Type B pancreatic cell (in vitro differentiated cells): ENCODE results near the gene CSNK1E. TPM values are rescaled to one million over a fixed set of nuclear protein-coding genes. Genes with fewer than 3 reads are reported as not detected.

Experiments used
- DNase-seq: peaks from one replicate; pipeline ENCODE4 v3.0.0; 2021; ENCODE audit warnings: mixed read lengths; ENCODE audit not compliant: unreplicated experiment; ENCODE audit errors: extremely low spot score
- H3K27ac Mint-ChIP-seq: 2 replicates; pipeline ENCODE4 v1.8.0; 2021; ENCODE audit warnings: mild to moderate bottlenecking, mixed read lengths
- H3K27me3 Mint-ChIP-seq: 2 replicates; pipeline ENCODE4 v1.8.0; 2021; ENCODE audit warnings: mixed read lengths
- H3K36me3 Mint-ChIP-seq: 2 replicates; pipeline ENCODE4 v1.8.0; 2021; ENCODE audit warnings: mixed read lengths
- H3K4me1 Mint-ChIP-seq: one replicate; pipeline ENCODE4 v1.8.0; 2021; ENCODE audit warnings: mixed read lengths; ENCODE audit not compliant: unreplicated experiment
- H3K4me3 Mint-ChIP-seq: 2 replicates; pipeline ENCODE4 v1.8.0; 2021; ENCODE audit warnings: mild to moderate bottlenecking, mixed read lengths
- H3K9me3 Mint-ChIP-seq: 2 replicates; pipeline ENCODE4 v1.8.0; 2021; ENCODE audit warnings: mixed read lengths
- CTCF ChIP-seq: fragments of 200-600 bp; sonication (generic); conservative IDR thresholded peaks from 2 replicates; pipeline ENCODE4 v1.5.0; 2021; ENCODE audit warnings: antibody characterized with exemption, mild to moderate bottlenecking
- total RNA-seq: library from RNA; stranded (reverse); gene quantifications from 2 replicates; pipeline ENCODE4 v1.2.1, GENCODE V29; 2021; ENCODE audit warnings: low replicate concordance

CSNK1E gene
- total RNA-seq, 1 donor from 2014 or later, result 199 TPM

DNA sequence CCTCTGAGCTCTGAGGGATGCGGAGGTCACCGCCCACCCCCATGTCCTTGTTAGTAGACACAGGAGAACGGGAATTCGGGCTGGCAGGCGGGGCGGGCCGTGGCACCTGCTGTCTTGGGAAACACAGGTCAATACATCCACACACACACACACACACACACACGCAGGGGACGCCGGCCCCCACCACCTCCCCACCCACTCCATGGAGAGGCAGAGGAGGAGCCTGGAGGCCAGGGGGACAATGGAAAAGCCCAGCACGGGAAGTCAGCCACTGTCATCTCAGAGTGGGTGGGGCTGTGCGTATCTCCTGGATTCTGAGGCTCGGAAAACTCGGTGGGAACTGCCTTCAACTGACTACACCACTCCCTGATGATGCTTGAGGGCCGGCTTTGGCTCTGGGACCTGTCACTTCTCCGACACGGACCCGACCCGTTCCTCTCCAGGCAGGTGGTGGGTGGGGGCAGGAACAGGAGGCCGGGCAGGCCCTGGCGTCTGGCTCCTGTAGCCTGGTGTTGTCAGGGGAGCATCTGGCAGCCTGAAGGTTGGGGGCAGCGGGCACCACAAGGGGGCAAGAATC is 25.9 kb downstream of the CSNK1E start:
- H3K36me3 Mint-ChIP-seq, result peaks cover 4% of the 10 kb centered on the region
- no peak overlapping the region for H3K4me3 Mint-ChIP-seq
- peaks cover 19% of the 10 kb centered on the region for H3K4me1 Mint-ChIP-seq
- no peak for DNase-seq
- no peak for TF ChIP-seq CTCF
- no peaks in the 10 kb centered on the region for H3K9me3 Mint-ChIP-seq
- H3K27ac Mint-ChIP-seq, result peak overlapping the region; percentile 72
- H3K27me3 Mint-ChIP-seq, result no peaks in the 10 kb centered on the region

- DNase-seq, result no peak
- no peak overlapping the region for H3K4me3 Mint-ChIP-seq
- no peaks in the 10 kb centered on the region for H3K9me3 Mint-ChIP-seq
- no peaks in the 10 kb centered on the region for H3K27me3 Mint-ChIP-seq
- no peak for TF ChIP-seq CTCF
- H3K4me1 Mint-ChIP-seq, result peaks cover 19% of the 10 kb centered on the region
- H3K36me3 Mint-ChIP-seq, result peaks cover 4% of the 10 kb centered on the region
- H3K27ac Mint-ChIP-seq, result peak overlapping the region; percentile 91
Measured at GRCh38 chr22:38290347-38290746, 26.9 kb downstream of the CSNK1E start.

- Mint-ChIP-seq H3K27ac (peak overlapping the region; percentile 91), H3K27me3 (no peaks in the 10 kb centered on the region), H3K4me3 (no peak overlapping the region), H3K4me1 (peaks cover 19% of the 10 kb centered on the region), H3K36me3 (peaks cover 4% of the 10 kb centered on the region), H3K9me3 (no peaks in the 10 kb centered on the region)
- TF ChIP-seq CTCF, result no peak
- DNase-seq, result no peak
Measured at GRCh38 chr22:38289583-38290082, 27.6 kb downstream of the CSNK1E start.

- H3K4me1 Mint-ChIP-seq, result peaks cover 27% of the 10 kb centered on the region
- DNase-seq, result no peak
- H3K36me3 Mint-ChIP-seq, result peaks cover 4% of the 10 kb centered on the region
- peak overlapping the region; percentile 80 for H3K27ac Mint-ChIP-seq
- no peaks in the 10 kb centered on the region for H3K9me3 Mint-ChIP-seq
- TF ChIP-seq CTCF, result no peak
- H3K27me3 Mint-ChIP-seq, result no peaks in the 10 kb centered on the region
- H3K4me3 Mint-ChIP-seq, result peak overlapping the region; percentile 17
Measured at GRCh38 chr22:38286915-38287669, 30.1 kb downstream of the CSNK1E start.

DNA sequence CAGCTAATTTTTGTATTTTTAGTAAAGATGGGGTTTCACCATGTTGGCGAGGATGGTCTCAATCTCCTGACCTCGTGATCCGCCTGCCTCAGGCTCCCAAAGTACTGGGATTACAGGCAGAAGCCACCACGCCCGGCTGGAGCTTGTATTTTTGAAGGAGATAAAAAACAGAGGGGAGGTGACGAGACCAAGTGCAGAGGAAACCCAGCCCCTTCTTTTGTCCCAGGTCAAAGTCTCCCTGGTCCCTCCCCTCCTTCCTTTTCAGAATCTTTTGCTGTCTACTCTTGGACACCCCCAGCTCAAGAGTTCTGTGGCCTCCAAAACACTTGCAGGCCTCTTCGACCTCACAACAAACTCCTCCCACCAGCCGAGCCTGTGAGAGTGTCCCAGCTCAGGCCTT is 32.2 kb downstream of the CSNK1E start:
- TF ChIP-seq CTCF, result no peak
- H3K4me1 Mint-ChIP-seq, result peaks cover 22% of the 10 kb centered on the region
- DNase-seq, result no peak
- peak overlapping the region; percentile 75 for H3K27ac Mint-ChIP-seq
- H3K36me3 Mint-ChIP-seq, result peaks cover 4% of the 10 kb centered on the region
- H3K4me3 Mint-ChIP-seq, result peak overlapping the region; percentile 45
- H3K9me3 Mint-ChIP-seq, result no peaks in the 10 kb centered on the region
- no peaks in the 10 kb centered on the region for H3K27me3 Mint-ChIP-seq
